Progenitor cell of endocrine pancreas (in vitro differentiated cells): ENCODE data around the gene RAD1. TPM values are rescaled to one million over a fixed set of nuclear protein-coding genes. Genes with fewer than 3 reads are reported as not detected.

ENCODE experiments used
- DNase-seq: peaks from one replicate; pipeline ENCODE4 v3.0.0; 2021; ENCODE audit warnings: low spot score; ENCODE audit not compliant: unreplicated experiment
- H3K27ac Mint-ChIP-seq: 2 replicates; pipeline ENCODE4 v1.8.0; 2021; ENCODE audit warnings: mild to moderate bottlenecking, moderate library complexity, mixed read lengths
- H3K27me3 Mint-ChIP-seq: 2 replicates; pipeline ENCODE4 v1.8.0; 2021; ENCODE audit warnings: mixed read lengths
- H3K36me3 Mint-ChIP-seq: 2 replicates; pipeline ENCODE4 v1.8.0; 2022; ENCODE audit warnings: mixed read lengths; ENCODE audit not compliant: insufficient read depth
- H3K4me1 Mint-ChIP-seq: 2 replicates; pipeline ENCODE4 v1.8.0; 2021; ENCODE audit warnings: low read depth, mixed read lengths
- H3K4me3 Mint-ChIP-seq: 2 replicates; pipeline ENCODE4 v1.8.0; 2021; ENCODE audit warnings: low read depth, mild to moderate bottlenecking, moderate library complexity, mixed read lengths
- H3K9me3 Mint-ChIP-seq: 2 replicates; pipeline ENCODE4 v1.8.0; 2021; ENCODE audit warnings: low read depth, mixed read lengths
- total RNA-seq: library from RNA; stranded (reverse); gene quantifications from 2 replicates; pipeline ENCODE4 v1.2.1, GENCODE V29; 2021
- TF ChIP-seq, protein P1 (sequence below): fragments of 200-600 bp; sonication (generic); IDR thresholded peaks from one replicate; pipeline ENCODE4 v1.5.0; 2021; ENCODE audit warnings: antibody characterized with exemption, mild to moderate bottlenecking; ENCODE audit not compliant: unreplicated experiment

Gene RAD1
- total RNA-seq, 1 donor from 2014 or later: 32.4 TPM

DNA sequence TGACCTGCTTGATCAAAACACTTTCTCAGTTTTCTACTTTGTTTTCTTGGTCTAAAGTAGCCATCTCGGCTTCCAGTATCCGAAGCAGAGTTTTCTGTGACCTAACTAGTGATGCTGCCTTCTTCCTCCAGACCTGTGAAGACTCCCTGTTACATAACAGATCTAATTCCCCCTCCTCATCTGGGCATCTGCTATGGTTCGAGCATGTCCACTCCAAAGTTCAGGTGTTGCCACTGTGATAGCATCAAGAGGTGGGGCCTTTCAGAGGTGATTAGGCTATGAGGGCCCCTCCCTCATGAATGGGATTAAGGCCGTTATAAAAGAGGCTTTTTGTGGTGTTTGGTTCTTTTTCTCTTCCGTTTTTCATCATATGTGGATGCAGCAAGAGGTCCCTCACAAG is 56.1 kb downstream of the RAD1 start:
- no peaks in the 10 kb centered on the region for H3K27me3 Mint-ChIP-seq
- TF ChIP-seq, protein P1, sequence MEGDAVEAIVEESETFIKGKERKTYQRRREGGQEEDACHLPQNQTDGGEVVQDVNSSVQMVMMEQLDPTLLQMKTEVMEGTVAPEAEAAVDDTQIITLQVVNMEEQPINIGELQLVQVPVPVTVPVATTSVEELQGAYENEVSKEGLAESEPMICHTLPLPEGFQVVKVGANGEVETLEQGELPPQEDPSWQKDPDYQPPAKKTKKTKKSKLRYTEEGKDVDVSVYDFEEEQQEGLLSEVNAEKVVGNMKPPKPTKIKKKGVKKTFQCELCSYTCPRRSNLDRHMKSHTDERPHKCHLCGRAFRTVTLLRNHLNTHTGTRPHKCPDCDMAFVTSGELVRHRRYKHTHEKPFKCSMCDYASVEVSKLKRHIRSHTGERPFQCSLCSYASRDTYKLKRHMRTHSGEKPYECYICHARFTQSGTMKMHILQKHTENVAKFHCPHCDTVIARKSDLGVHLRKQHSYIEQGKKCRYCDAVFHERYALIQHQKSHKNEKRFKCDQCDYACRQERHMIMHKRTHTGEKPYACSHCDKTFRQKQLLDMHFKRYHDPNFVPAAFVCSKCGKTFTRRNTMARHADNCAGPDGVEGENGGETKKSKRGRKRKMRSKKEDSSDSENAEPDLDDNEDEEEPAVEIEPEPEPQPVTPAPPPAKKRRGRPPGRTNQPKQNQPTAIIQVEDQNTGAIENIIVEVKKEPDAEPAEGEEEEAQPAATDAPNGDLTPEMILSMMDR: no peak
- H3K4me3 Mint-ChIP-seq: no peak overlapping the region
- peaks cover 3% of the 10 kb centered on the region for H3K4me1 Mint-ChIP-seq
- DNase-seq: no peak
- no peak overlapping the region for H3K27ac Mint-ChIP-seq
- no peaks in the 10 kb centered on the region for H3K36me3 Mint-ChIP-seq
- H3K9me3 Mint-ChIP-seq: no peaks in the 10 kb centered on the region

DNA sequence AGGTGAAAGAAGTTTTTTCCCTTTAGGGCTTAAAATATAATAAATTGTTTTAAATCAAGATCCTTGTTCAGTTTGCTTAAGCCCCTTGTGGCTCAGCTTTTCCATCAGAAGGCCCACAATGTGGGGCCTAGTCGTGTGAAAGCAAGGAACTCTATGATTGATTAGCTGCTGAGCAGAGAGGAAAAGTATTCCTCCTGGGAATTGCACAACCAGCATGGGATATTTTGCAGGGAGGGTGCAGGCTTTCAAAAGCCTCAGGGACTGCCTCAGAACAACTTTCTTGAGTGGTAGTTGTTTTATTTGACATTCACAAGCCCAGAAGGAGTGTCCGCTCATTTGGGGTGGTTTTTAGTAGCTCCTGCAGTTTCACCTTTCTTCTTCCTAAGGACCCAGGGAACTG is 56.5 kb downstream of the RAD1 start:
- DNase-seq: no peak
- Mint-ChIP-seq H3K36me3 (no peaks in the 10 kb centered on the region), H3K27ac (no peak overlapping the region), H3K4me1 (no peaks in the 10 kb centered on the region), H3K27me3 (no peaks in the 10 kb centered on the region), H3K9me3 (no peaks in the 10 kb centered on the region), H3K4me3 (no peak overlapping the region)
- TF ChIP-seq, protein P1: no peak

DNA sequence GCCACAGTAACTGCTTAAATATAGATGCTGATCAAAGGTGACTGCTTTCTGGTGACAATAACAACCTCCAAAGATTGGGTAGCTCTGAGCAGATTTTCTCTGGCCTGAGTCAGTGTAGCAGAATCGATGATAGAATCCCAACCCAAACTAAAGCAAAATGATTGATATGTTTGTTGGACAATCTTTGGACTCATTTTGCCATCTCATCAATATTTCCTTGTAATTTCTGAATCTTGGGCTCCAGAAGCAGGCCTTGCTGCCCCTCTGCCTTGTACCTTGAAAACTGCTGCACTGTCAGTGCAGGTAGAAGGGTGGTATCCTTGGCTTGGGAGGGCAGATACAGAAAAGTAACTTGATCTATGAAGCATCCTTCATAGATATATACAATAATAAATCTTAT is 57.4 kb downstream of the RAD1 start:
- no peak overlapping the region for H3K4me3 Mint-ChIP-seq
- H3K27ac Mint-ChIP-seq: no peak overlapping the region
- H3K27me3 Mint-ChIP-seq: no peaks in the 10 kb centered on the region
- H3K4me1 Mint-ChIP-seq: no peaks in the 10 kb centered on the region
- no peaks in the 10 kb centered on the region for H3K9me3 Mint-ChIP-seq
- TF ChIP-seq, protein P1: no peak
- peaks cover 1% of the 10 kb centered on the region for H3K36me3 Mint-ChIP-seq
- DNase-seq: no peak

DNA sequence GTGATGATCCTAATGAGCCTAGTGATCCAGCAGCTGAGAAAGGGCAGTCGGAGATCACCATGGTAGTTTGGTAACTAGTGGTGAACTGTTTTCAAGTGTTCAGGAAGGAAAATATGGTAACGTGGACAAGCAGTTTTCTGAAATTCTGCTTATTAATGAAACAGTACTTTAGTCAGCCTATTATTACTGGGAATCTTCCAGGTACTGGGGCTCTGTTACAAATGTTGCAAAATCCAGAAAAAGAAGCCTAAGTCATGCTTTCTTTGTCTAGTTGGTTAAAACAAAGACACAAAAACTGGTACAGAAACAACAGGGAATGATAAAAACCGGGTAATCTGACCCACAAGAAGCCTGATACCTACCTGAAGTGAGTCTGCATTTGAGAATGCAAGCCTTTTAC is 58.1 kb downstream of the RAD1 start:
- TF ChIP-seq, protein P1: no peak
- Mint-ChIP-seq H3K9me3 (no peaks in the 10 kb centered on the region), H3K27me3 (no peaks in the 10 kb centered on the region), H3K4me3 (no peak overlapping the region), H3K4me1 (no peaks in the 10 kb centered on the region), H3K36me3 (peaks cover 2% of the 10 kb centered on the region), H3K27ac (no peak overlapping the region)
- DNase-seq: no peak

Other genes with a start within 250 kb of the RAD1 start
- 2.8 and 2.9 TPM in 2 replicates for gene TTC23L, start 76.3 kb downstream of the RAD1 start, total RNA-seq
- gene BRIX1, start 207 bp upstream of the RAD1 start, total RNA-seq: 30.6 and 31.4 TPM in 2 replicates
- 48.1 and 50.3 TPM in 2 replicates for gene DNAJC21, start 14.1 kb upstream of the RAD1 start, total RNA-seq
- not detected in 2 replicates for gene AGXT2, start 132.4 kb upstream of the RAD1 start, total RNA-seq